GM18868 (cell line): ENCODE measurements around the gene PXDN.

ENCODE experiments used
- ATAC-seq: cut with Tn5 transposase; IDR thresholded peaks from one replicate; pipeline ENCODE4 v1.9.1; 2021; ENCODE audit warnings: mild to moderate bottlenecking, moderate library complexity; ENCODE audit not compliant: unreplicated experiment

The PXDN gene

GRCh38 chr2:1601067-1601412 is 143.3 kb downstream of the PXDN start:
- no peak for ATAC-seq

GRCh38 chr2:1600191-1601066 is 143.9 kb downstream of the PXDN start:
- ATAC-seq: no peak

- no peak for ATAC-seq
These were observed 144.8 kb downstream of the PXDN start for GRCh38 chr2:1599301-1600085.

- ATAC-seq: no peak
These were observed 145.5 kb downstream of the PXDN start for GRCh38 chr2:1598800-1599199.

GRCh38 chr2:1598041-1598710 is 146.1 kb downstream of the PXDN start:
- ATAC-seq: no peak

GRCh38 chr2:1595274-1595673 is 149.0 kb downstream of the PXDN start:
- no peak for ATAC-seq

GRCh38 chr2:1594373-1595171 is 149.7 kb downstream of the PXDN start:
- ATAC-seq: no peak

- no peak for ATAC-seq
These were observed 150.3 kb downstream of the PXDN start for GRCh38 chr2:1594123-1594372.

- ATAC-seq: no peak
These were observed 150.8 kb downstream of the PXDN start for GRCh38 chr2:1593371-1594122.

- ATAC-seq: no peak
These were observed 152.1 kb downstream of the PXDN start for GRCh38 chr2:1591978-1592907.

GRCh38 chr2:1591461-1591770 is 152.9 kb downstream of the PXDN start:
- no peak for ATAC-seq

- ATAC-seq: no peak
These were observed 153.5 kb downstream of the PXDN start for GRCh38 chr2:1590596-1591460.

GRCh38 chr2:1588978-1589621 is 155.2 kb downstream of the PXDN start:
- no peak for ATAC-seq

- no peak for ATAC-seq
These were observed 156.0 kb downstream of the PXDN start for GRCh38 chr2:1588051-1588977.

- ATAC-seq: no peak
These were observed 157.1 kb downstream of the PXDN start for GRCh38 chr2:1586923-1587840.
